CD4-positive, alpha-beta T cell treated with Interleukin-4 for 4 hours (primary cell): ENCODE data around the gene MGMT.

Source experiments
- DNase-seq: peaks from one replicate; pipeline ENCODE4 v3.0.0-alpha.2; 2020

Gene MGMT

DNA sequence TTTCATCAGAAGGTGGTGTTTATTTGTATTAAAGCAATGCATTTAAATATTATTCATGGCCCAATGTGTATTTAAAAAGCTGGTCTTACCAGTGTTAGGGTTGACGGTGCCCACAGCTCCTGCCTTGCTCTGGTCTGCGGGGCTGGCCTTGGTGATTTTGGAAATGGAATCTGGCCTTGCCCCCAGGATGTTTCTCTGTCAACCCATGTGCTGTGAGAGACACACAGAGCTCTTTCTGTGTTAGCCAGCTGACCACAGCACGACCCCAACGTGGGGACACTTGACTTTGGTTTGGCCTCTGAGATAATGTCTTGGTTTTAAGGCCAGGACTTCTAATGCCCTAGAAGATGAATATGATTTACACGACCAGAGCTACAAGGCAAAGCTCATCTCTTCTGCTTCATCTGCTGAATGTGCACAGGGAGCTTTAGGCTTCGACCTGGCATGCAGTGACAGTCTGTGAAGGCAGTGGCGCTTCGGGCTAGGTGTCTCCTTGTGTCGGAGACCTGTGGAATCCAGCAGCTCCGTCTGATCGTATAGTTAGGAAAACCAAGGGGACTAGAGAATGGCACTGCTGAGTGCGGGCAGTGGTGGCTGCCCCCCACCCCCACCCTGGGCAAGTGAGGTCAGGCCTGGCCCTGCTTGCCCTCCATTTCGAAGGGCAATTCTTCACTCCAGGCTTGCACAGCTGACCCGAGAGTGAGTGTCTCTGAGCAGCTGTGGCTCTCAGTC, 250.9 kb downstream of the MGMT start:
- no peak for DNase-seq

DNA sequence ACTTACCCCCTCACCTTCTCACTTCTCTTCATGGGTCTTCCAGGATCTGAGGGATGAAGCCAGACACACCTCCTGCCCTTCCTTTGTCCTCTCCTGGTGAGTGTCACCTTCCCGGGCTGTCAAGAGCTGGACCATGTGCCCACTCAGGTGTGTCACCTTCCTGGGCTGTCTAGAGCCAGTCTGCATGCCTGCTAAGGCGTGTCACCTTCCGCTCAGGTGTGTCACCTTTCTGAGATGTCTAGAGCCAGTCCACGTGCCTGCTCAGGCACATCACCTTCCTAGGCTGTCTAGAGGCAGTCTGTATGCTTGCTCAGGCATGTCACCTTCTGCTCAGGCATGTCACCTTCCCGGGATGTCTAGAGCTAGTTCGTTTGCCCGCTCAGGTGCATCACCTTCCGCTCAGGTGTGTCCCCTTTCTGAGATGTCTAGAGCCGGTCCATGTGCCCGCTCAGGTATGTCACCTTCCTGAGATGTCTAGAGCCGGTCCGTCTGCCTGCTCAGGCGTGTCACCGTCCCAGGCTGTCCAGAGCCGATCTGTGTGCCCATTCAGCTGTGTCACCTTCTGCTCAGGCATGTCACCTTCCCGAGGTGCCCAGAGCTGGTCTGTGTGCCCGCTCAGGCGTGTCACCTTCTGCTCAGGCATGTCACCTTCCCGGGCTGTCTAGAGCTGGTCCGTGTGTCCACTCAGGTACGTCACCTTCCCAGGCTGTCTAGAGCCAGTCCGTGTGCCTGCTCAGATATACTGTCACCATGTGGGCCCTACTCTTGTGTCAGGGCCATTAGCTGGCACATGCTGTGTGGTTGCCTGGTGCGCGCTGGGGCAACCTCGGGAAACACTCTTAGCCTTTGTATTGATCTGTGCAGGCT, 251.7 kb downstream of the MGMT start:
- no peak for DNase-seq

DNA sequence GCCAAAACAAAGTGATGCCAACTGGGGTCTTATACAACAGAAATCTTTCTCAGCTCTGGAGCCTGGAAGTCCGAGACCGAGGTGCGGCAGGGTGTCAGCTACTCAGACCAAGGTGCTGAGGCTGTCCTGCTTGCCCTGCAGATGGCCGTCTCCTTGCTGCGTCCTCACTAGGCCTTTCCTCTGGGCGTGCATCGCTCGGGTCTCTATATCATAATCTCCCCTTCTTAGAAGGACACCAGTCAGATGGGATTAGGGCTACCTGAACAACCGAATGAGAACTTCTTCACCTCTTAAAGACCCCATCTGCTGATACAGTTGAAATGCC, 252.3 kb downstream of the MGMT start:
- no peak for DNase-seq

DNA sequence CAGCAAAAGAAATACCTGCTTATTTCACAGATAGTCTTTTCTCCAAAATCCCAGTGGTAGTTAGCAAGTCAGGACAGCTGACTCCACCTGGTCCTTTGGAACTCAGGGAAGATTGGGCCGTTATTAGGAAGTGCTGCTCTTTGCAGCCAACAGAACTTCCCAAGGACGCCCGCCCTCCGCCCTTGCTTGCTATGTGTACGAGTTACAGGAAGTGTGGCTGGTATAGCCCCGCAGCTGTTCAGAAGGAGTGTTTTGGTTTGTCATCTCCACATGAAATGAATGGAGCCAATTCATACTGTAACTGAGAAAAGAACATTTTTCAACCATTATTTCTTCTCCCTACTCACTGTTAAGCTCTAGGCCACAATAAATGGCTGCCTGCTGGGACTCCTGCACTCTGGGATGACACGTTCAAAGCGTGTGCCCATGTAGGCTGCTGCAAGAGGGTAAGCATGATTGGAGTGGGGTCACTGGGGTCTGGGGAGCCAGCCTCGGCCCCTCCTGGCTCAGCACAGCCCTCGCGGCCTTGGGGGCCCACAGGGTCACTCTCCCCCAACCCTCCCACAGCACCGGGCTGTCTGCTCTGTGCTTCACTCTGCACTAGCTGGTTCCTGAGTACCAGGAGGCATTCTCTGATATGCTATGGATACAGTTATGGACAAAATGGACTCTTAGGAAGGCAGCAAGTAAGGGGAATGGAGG, 253.0 kb downstream of the MGMT start:
- no peak for DNase-seq

DNA sequence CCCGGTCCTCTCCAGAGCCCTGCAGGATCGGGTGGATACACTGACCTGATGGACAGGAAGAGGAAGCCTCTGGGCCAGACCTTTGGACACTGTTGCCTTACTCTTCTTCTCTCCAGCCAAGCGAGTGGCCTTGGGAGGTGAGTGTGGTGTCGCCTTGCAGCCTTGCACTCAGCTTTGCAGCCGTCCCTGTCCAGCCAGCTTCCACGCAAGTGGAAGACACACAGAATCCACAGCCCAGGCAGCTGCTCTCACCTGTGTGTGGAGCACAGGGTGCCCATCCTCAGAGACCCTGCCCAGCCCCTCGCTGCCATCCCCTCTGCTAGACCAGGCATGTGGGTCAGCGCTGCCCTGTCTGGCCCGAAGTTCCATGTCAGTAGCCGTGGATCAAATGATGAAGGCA, 258.0 kb downstream of the MGMT start:
- no peak for DNase-seq

DNA sequence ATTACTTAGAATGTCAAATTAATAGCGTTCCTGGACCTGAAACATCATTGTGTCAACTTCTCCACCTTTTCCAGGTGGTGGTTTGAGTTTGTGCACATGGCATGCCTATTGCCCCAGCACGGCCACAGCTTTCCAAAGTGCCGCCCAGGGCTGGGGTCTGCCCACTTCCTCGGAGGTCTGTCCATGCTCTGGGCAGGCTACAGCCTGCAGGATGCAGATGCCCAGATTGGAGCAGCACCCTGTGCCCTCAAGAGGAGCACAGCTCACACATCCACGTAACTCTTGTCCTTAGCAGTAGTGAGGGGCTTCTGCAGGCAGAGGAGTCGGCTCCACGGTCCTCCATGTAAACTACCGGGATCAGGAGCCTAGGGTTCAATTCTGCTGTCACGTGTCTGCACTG, 258.4 kb downstream of the MGMT start:
- DNase-seq, result no peak

DNA sequence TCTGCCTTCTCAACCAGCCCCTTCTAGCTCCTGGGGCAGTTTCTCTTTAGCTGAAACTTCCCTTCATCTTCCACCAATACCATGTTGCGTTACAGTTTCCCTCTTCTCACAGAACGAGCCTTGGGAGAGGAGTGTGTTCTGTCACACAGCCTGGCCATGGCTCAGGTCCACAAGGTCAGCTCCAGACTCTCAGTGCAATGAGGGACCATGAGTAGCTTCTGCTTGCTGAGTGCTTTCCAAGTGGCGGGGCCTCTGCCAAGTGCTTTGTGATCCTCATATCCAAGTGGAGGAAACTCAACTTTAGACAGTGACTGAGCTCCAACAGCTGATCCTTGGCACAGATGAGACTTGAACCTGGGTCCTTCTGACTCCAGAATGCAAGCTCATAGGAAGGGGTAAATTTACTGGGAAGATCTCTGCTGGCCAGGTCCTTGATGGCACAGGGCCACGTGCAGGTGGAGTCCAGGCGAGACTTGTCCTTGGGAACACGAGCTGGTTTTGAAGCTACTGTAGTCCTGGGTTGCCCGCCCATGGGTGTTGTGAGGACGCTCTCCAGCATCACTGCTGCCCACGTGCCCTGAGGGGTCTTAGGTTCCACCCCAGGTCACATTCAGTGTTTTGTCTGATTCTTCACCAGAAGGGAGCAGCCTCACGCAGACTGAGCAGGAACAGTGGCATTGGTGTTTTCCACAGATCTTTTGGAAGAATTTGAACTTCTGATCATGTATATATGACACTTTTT, 259.0 kb downstream of the MGMT start:
- no peak for DNase-seq

DNA sequence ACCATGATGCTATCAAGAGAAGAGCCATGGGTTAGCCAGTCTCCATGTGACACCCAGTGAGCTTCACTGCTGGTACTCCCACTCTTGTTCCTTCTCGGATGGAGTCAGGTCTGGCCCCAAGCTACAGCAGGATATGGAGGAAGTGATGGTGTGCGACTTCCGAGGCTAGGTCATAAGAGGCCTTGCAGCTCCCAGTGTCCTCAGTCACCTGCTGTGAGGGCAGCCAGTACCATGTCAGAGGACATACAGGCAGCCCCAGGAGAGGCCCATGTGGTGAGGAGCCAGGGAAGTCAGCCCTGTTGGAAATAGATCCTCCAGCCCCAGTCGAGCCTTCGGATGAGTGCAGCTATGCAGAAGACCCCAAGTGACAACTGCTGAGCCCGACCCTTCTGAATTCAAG, 260.0 kb downstream of the MGMT start:
- DNase-seq, result no peak

DNA sequence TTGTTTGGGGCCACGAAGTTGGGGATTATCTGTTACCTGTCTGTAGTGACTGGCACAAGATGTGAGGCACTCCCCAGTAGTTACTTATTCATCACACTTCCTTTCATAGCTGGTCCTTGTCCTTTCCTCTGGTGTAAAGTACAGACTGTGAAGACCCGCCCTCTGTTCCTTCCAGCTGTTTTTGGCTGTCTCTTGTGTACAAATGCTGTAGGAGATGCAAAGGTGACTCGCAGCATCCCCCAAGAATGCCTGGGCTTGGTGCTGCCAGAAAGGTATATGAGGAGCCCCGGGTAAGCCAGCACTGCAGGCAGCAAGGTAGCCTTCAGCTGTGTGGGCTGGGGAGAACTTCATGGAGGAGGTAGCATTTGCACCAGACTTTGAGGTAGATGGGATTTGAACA, 260.5 kb downstream of the MGMT start:
- no peak for DNase-seq

DNA sequence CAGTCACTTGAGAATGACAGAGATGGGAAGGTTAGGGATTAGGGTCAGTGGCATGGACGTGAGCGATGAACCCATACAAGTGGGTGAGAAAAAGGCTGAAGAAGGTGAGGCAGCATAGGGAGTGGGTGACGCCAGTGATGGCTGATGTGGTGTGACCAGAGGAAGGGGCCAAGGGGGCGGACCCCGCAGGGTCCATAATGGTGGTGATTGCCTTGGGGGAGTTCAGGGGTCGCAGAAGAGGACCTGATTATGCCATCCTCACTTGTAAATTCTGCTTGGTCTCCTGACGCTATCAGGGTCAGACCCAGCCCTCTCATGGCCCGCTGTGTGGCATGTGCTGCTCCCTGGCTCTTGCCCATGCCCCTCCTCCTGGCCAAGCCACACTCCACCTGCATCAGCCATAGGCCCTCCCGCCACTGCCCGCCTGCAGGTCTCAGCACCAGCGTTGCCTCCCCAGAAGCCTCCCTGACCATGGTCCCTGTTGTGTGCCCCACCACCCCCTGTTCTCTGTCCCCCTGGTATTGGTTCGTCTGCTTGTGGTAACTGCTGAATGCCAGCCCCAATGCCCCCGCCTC, 261.3 kb downstream of the MGMT start:
- DNase-seq, result no peak

DNA sequence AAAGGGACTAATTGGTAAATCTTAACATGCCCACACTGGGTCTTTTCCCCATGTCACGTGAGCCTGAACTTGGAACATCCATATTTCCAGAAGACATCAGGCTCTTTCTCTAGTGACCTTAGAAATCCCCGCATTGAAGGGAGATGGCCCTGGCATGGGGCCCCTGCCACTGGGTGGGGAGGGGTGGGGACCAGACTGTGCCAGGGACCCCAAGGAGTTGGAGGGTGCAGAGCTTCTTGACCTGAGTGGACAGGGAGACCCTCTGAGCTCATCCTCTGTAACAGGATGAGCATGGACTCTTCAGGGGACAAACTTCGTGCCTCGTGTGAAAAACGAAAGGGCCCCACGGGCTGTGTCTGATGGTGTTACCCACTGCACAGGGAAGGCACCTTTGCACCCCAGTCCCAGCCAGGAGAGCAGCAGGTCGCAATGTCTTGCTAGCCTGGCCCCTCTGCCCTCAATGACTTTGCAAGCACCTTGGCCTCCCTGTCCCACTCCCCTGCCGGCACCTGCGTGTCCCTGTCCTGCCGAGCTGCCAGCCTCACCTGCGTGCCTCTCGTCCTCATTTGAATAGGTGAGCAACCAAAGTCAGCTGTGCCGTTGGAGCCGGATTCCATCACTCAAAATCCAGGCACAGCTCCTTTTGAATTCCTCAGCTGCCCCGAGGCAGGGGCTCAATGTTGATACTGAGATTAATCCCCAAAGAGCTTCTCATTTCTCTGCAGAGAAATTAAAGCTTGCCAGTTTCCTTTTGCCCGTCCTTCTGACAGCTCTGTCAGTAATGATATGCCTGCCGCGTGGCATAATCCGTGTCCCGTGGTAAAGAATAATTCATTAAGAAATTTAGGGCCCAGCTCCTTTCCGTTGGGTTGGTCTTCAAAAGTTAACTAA, 262.1 kb downstream of the MGMT start:
- no peak for DNase-seq

DNA sequence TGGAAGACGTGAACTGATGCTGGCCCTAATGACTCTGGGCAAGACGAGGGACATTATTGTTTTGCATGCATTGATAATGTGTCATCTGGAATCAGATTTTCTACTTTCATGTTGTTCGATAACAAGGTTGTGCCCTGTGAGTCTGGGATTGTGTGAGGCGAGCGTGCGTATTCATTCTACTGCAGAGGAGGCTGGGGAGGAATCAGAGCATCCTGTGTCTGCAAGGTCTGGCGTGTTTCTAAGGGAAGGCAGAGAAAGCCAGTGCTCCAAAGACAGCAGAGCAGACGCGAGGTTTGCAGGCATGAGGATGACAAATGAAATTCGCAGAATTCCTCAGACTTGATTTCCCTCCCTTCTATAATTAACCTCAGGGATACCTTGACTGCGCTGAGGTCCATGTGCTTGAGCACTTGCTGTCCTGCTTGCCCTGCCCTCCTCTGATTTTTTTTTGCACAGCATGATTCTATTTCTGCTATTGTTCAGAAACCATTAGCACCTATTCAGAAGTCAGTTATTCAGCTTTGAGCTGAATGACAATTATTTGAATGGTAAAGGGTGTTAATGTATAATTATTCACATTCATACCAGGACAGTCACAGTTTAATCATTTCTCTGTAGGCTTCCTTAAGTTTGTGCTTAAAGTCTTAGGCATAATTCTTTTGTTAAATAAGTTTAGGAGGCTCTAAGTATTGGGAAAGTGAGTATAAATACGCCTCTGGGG, 263.4 kb downstream of the MGMT start:
- no peak for DNase-seq

DNA sequence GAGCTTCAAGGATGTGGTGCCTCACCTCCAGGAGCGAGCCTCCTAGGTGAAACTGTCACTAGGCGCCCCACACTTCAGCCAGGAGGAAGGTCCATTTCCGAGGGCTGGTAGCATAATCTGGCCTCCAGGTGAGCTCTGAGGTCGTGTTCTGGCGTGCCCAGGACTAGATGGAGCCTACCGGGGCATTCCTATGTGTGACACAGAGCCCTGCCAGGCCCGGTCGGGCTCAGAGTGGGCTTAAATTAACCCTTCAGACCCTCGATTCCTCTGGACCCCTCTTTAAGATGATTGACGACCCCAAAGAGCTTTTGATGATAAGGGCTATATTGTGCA, 263.9 kb downstream of the MGMT start:
- DNase-seq, result no peak

DNA sequence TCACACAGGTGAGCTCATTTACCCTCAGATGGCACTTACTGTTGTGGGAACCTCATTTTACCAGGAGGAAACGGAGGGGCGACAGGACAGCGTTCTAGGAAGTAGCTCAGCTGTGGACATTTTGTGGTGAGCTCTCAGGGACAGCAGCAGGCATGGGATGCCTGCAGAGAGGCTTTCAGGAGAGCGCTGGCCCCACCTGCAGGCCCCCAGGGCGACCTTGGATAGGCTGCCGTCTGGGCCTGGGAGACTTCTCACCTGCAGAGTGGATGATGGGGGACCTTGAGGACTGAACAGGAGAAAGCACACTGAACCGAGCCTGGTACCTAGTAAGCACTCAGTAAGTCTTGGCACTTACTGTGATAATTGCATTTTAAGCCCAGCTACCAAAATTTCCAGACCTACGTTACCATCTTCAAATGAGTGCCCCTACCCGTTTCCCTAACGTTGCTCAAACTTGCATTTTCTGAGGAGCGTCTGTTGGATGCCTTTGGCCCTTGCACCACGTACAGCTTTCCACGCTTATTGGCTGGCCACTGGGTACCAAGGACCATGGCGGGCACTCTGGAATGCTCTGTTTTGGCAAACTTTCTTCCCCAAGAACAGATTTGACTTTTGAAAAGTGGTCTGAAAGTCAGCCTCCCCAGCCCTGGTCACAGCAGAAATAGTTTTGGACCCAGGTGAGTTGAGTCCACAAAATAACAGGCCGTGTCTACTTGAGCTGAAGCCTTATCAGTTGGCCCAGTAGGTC, 273.7 kb downstream of the MGMT start:
- no peak for DNase-seq

DNA sequence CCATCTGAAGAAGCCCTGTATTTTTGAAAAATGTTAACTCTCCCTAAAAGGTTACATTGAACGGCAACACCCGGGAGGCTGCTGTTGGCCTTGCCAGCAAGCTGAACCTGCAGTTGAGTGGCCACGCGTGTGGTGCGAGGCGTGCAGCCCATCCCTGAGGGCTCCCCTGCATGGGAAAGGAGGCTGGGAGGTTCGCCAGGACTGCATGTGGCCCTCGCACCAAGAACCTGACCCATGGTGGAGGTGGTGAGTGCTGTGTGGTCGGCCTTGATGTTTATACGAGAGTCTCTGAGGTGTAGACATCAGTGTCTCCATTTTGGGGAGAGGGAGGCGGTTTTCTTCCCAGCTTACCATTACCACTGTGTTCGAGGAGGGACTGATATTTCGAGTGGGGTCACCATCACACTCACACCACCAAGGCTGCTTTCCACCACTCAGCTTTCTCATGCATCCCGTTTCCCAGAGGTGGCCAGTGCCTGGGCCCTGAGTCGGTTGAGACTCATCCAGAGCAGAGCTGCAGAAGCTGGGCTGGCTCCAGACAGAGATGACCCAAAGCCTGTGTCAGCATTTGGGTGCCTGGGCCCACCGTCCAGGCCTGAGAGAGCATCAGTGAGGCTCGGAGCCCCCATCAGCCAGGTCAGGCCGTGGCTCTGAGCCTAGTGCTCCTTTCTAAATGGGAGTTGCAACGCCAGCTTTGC, 274.4 kb downstream of the MGMT start:
- DNase-seq, result no peak

DNA sequence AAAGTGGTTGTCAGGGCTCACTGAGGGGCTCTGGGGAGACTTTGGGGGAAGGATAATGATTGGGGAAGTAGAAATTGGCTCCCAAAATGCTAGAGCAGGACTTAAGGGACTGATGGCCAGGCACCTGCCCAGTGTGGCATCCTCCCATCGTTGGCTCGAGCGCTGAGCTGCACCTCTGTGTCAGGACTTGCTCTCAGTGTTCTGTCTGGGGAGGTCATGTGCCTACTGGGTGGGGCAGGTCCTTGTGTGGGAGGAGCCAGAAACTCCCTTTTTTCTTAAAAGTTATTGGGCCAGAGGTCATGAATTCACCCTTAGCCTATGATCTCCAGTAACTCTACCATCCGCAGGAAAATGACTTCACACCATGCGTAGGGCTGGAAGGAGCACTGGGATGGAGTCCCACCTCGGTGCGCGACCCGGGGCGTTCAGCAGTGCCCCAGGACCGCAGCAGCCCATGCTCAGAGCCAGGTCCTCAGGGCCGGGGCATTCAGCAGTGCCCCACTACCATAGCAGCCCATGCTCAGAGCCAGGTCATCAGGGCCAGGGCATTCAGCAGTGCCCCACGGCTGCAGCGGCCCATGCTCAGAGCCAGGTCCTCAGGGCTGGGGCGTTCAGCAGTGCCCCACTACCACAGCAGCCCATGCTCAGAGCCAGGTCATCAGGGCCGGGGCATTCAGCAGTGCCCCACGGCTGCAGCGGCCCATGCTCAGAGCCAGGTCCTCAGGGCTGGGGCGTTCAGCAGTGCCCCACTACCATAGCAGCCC, 275.1 kb downstream of the MGMT start:
- no peak for DNase-seq

DNA sequence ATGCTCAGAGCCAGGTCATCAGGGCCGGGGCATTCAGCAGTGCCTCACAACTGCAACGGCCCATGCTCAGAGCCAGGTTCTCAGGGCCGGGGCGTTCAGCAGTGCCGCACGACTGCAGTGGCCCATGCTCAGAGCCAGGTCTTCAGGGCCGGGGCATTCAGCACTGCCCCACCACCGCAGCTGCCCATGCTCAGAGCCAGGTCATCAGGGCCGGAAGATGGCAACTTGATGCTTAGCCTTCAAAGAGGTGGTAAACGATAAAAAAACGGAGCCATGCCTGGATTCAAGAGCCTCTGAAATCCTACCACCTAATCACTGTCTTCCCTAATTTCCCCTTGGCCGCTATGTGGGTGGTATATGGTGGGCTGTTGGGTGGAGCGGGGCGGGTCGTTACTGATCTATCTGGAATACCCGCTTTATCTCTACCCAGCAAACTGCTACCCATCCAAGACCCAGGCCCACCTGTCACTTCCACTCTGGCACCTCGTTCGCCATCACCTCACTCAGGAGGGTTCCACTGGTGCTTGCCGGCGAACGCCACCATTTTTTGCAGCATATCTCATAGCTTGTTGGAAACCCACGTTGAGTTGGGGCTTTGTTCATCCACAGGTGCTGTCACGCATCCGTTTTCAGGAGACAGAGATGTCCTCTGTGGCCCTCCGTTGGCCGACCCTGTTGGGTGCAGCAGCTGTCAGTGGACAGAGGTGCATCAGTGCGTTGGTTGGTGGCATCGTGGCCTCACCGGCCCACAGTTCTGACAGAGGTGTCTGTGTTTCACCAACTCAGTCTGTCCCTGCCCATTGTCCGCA, 275.9 kb downstream of the MGMT start:
- no peak for DNase-seq

DNA sequence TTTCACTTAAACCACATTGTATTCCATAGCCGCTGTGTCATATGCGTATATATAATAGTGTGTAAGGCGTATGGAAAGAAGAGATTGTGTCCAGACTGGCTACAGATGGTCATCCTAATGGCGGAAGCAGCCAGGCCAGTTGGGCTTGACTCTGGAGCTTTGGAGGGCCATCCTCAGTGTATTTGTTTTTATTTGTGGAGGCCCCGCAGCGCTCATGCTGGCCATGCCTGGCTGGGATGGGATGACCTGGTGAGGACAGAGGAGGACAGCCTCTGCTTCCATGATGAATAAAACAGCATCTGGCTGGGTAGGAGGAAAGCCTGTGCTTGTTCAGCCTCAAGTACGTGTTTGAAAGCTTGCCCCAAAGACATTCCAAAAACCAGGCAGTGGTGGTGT, 276.7 kb downstream of the MGMT start:
- DNase-seq, result no peak
